ENCODE results near the gene ZNF66.
"Not testable (repeated sequence)": the region's sequence is repeated elsewhere in the genome, so short reads cannot be mapped to it uniquely, and the experiment has no call there.

The ZNF66 gene

DNA sequence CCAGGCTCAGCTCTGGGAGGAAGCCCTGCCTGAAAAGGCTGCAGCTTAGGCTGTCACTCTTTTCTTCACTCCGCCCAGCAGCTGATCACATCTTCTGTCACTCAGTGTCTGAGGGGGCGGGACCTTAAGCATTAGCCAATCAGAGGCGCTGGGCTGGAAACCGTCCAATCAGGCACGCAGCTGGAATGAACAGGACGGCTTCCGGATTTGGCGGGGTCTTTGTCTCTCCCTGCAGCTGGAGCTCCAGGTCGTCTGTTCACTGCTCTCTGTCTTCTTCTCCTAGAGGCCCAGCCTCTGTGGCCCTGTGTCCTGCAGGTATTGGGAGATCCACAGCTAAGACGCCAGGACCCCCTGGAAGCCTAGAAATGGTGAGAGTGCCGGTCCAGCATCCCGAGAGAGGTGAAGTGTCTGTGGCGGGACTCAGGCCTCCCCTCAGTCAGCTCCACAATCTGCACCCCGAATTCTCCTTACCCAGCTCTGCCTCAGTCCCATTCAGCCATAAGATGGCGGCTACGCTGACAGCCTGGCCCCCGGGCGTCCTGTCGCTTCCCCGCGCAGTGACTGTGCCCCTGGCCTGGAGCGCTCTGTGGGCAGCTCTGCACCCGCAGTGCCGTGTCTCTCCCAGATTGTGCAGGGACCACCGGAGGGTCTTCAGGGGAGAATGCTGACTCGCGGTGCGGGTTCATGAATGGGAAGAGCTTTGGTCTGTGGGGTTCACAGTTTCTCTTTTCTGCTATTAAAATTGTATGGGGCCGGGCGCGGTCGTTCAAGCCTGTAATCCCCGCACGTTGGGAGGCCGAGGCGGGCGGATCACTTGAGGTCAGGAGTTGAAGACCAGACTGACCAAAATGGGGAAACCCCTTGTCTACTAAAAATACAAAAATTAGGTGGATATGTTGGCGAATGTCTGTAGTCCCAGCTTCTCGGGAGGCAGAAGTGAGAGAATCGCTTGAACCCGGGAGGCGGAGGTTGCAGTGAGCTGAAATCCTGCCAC is at the start of gene ZNF66:
Gene ZNF66, plus strand, starts transcription at position 222 of the 994 bp plus-strand sequence. Its CDS starts 144 bp downstream, at position 366.
- DNase-seq (ENCODE audit: low read depth in 2 of 2) = peak; percentile 98
- peak within 1 kb of the TSS; percentile 88 to 91 for H3K4me3 ChIP-seq (replicated peaks in 1 of 2; ENCODE audit: low read depth in 2 of 2, low read length in 2 of 2)
- TF ChIP-seq, protein P1, sequence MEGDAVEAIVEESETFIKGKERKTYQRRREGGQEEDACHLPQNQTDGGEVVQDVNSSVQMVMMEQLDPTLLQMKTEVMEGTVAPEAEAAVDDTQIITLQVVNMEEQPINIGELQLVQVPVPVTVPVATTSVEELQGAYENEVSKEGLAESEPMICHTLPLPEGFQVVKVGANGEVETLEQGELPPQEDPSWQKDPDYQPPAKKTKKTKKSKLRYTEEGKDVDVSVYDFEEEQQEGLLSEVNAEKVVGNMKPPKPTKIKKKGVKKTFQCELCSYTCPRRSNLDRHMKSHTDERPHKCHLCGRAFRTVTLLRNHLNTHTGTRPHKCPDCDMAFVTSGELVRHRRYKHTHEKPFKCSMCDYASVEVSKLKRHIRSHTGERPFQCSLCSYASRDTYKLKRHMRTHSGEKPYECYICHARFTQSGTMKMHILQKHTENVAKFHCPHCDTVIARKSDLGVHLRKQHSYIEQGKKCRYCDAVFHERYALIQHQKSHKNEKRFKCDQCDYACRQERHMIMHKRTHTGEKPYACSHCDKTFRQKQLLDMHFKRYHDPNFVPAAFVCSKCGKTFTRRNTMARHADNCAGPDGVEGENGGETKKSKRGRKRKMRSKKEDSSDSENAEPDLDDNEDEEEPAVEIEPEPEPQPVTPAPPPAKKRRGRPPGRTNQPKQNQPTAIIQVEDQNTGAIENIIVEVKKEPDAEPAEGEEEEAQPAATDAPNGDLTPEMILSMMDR (IDR thresholded peaks at IDR 0.05; ENCODE audit: low read depth, low read length) = no peak

DNA sequence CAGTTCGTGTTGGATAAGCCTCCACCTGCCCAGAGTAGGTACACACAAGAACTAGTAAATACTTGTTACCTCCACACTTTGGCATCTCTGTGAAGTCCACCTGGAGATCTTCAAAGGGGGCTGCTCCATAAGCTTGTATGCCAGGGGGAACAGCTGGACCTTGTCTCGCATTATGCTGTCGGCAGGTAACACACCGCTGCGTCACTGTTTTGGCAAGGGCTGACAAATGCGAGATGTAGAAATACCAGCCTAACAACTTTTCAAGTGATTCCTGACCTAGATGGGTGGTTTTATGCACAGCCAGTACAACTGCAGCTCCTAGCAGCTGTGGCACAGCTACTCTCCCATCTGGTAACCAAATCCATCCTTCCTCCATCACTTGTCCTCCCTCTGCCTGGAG is 25.9 kb upstream of the ZNF66 start:
- DNase-seq (ENCODE audit: low read depth in 2 of 2); H3K4me3 ChIP-seq (replicated peaks in 1 of 2; ENCODE audit: low read depth in 2 of 2, low read length in 2 of 2): not testable (repeated sequence)

DNA sequence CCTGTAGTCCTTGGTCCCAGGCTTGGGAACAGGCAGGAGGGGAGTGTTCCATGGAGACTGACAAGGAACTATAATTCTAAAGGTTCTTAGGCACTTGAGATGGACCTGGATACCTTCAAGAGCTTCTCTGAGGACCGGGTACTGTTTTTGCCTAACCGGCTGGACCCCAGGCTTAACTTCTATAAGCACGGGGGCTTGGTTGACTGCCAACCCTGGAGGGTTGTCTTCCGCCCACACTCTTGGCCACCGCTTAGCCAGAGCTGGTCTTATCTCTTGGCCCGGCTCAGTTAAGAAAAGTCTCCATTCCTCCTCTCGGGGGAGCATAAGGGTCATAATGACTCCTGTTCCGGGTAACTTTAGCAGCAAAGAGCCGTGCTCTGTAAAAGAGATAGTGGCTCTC is 23.8 kb upstream of the ZNF66 start:
- not testable (repeated sequence) for DNase-seq (ENCODE audit: low read depth in 2 of 2); H3K4me3 ChIP-seq (replicated peaks in 1 of 2; ENCODE audit: low read depth in 2 of 2, low read length in 2 of 2)

DNA sequence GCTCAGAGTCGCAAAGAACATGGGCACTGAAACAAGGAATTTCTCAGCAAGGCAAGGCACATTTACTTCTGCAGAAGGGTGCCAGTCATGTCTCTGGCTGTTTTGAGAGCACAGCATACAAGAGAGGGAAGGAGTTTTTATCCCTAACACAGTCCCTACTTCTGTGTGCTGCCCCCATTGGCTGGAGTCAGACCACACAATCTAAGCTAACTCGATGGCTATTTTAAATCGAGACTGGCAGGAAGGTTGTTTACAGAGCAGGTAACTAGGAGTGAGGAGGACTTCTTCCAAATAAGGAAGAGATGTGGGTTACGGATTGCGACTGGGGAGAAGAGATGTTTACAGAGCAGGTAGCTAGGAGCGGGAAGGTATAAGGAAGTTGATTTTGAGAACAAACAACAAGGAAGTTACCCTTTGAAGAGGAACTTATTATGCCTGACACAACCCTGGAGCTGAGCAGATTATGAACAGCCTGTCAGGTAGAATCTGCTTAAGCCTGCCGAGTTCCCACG is 6.8 kb upstream of the ZNF66 start:
- H3K4me3 ChIP-seq (replicated peaks in 1 of 2; ENCODE audit: low read depth in 2 of 2, low read length in 2 of 2); DNase-seq (ENCODE audit: low read depth in 2 of 2): not testable (repeated sequence)

- peak in 1 of 2 donors; percentile 3 for DNase-seq (ENCODE audit: low read depth in 2 of 2)
- TF ChIP-seq, protein P1 (IDR thresholded peaks at IDR 0.05; ENCODE audit: low read depth, low read length) = no peak
- H3K4me3 ChIP-seq (replicated peaks in 1 of 2; ENCODE audit: low read depth in 2 of 2, low read length in 2 of 2) = no peak overlapping the region
Observed at GRCh38 chr19:20787786-20788185, 11.7 kb downstream of the ZNF66 start.

- H3K4me3 ChIP-seq (replicated peaks in 1 of 2; ENCODE audit: low read depth in 2 of 2, low read length in 2 of 2) = no peak overlapping the region
- TF ChIP-seq, protein P1 (IDR thresholded peaks at IDR 0.05; ENCODE audit: low read depth, low read length) = no peak
- DNase-seq (ENCODE audit: low read depth in 2 of 2) = no peak
Observed at GRCh38 chr19:20791806-20792205, 15.7 kb downstream of the ZNF66 start.

GRCh38 chr19:20806311-20807262 is 30.5 kb downstream of the ZNF66 start:
- peak in 1 of 2 donors; percentile 1 for DNase-seq (ENCODE audit: low read depth in 2 of 2)
- H3K4me3 ChIP-seq (replicated peaks in 1 of 2; ENCODE audit: low read depth in 2 of 2, low read length in 2 of 2) = not testable (repeated sequence)

DNA sequence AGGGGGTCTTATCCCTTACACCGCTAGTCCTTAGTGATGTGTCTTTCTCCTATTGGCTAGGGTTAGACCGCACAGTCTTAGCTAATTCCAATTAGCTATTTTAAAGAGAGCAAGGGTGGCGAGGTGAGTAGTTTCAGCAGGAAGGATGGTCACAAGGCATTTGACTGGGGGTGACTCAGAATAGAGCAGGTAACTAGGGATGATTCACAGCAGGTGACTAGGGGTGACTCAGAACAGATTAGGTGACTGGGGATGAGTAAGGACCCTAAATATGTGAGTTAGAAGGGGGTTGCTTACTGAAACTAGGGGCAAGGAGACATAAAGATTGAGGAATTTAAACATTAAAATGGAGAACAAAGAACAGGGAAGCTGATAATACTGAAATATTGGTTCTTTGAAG is 64.3 kb downstream of the ZNF66 start:
- no peak for DNase-seq (ENCODE audit: low read depth in 2 of 2)
- TF ChIP-seq, protein P1 (IDR thresholded peaks at IDR 0.05; ENCODE audit: low read depth, low read length) = no peak

More for the DNA sequence above, 64.3 kb downstream of the ZNF66 start:
- no peak overlapping the region for H3K4me3 ChIP-seq (replicated peaks in 1 of 2; ENCODE audit: low read depth in 2 of 2, low read length in 2 of 2)

Measured in cardiac fibroblast (primary cell).